Mucosa of rectum (tissue), 2 donors: ENCODE results near the gene SLC28A1.

Experiments used
- H3K27ac ChIP-seq, 2 donors: one replicate each; pipeline ENCODE4 v1.7.0; 2013; ENCODE audit warnings: inconsistent platforms in 2 of 2, low read depth in 2 of 2, low read length in 2 of 2
- H3K27me3 ChIP-seq, 2 donors: one replicate each; pipeline ENCODE4 v1.7.0; 2013; ENCODE audit warnings: low read length in 2 of 2; ENCODE audit not compliant: control insufficient read depth in 2 of 2, insufficient read depth in 2 of 2
- H3K36me3 ChIP-seq, 2 donors: one replicate each; pipeline ENCODE4 v1.7.0; 2013; ENCODE audit warnings: low read length in 2 of 2; ENCODE audit not compliant: control insufficient read depth in 2 of 2, insufficient read depth in 2 of 2
- H3K4me1 ChIP-seq, 2 donors: one replicate each; pipeline ENCODE4 v1.7.0; 2013; ENCODE audit warnings: low read length in 2 of 2, mild to moderate bottlenecking in 1 of 2; ENCODE audit not compliant: control insufficient read depth in 2 of 2, insufficient read depth in 2 of 2
- H3K4me3 ChIP-seq, 2 donors: one replicate each; pipeline ENCODE4 v1.7.0; 2013; ENCODE audit warnings: low read length in 2 of 2
- H3K9ac ChIP-seq, 2 donors: one replicate each; pipeline ENCODE4 v1.7.0; 2013; ENCODE audit warnings: low read length in 2 of 2, low read depth in 1 of 2, mild to moderate bottlenecking in 1 of 2
- H3K9me3 ChIP-seq, 2 donors: one replicate each; pipeline ENCODE4 v1.7.0; 2013; ENCODE audit warnings: low read length in 2 of 2; ENCODE audit not compliant: control insufficient read depth in 2 of 2
- donor health status: healthy.
- donor health status: Normal muscosa, but diverticular disease.

SLC28A1 gene

DNA sequence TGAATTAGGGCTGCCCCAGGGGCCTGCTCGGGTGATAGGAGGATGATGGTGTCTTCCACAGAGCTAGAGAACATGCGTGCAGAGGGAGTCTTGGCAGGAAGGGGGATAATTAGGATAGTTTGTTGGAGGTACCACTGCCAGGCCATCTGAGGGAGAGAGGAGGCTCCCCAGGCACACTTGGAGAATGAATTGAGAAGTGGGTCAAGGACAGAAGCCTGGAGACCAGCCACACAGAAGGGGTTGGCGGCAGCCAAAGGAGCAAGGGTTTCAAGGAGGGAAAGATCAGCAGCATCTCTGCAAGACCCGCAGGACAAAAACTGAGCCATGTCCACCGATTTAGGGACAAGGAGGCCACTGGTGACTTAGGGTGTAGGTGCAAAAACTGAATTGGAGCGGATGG lies 6.9 kb downstream of the SLC28A1 start:
- Histone ChIP-seq H3K9me3 (no peaks in the 10 kb centered on the region), H3K27me3 (no peaks in the 10 kb centered on the region), H3K36me3 (no peaks in the 10 kb centered on the region), H3K4me1 (no peaks in the 10 kb centered on the region), H3K4me3 (no peak overlapping the region), H3K27ac (no peak overlapping the region), H3K9ac (no peak overlapping the region)

DNA sequence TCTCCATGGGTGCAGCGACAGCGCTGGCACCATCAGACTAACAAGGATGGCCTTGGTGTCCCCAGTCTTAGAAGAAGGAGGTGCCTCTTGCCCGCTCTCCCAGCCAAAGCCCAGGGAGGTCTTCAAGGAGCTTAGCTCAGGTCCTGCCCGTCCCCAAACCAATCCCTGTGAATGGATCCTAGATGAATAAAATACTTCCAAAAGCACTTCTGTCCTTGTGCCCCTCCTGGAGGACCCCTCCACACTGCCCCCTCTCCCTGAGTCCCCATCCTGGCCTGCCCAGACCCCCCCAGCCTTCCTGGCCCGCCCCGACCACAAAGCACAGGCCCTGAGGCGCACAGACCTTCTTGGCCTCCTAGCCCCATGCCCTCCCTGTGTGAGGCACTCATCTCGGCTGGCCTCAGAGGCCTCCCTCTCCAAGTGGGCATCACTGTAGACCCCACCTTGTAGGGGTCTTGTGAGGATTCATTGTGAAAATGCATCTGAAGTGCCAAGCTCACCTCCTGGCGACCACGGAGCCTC lies 8.4 kb downstream of the SLC28A1 start:
- Histone ChIP-seq H3K9me3 (no peaks in the 10 kb centered on the region), H3K9ac (no peak overlapping the region), H3K4me3 (no peak overlapping the region), H3K27ac (no peak overlapping the region), H3K27me3 (no peaks in the 10 kb centered on the region), H3K36me3 (no peaks in the 10 kb centered on the region), H3K4me1 (no peaks in the 10 kb centered on the region)

DNA sequence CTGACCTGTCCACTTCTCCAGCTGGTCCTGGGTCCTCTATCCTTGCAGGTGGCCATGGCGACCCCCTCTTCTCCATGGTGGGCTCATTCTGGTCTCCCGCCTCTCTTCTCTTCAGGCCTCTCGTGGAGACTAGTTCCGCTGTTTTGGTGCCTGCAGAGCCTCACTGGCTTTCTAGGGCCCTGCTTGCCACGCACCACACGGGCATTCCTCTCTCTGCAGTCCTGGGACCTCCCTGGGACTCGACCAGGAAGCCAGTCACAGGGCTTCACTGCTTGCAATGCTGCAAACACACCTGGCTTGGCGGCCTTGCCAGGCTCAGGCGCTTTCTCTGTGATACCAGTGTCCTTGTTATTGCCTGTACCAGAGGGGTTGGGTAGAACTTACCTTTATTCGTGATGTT lies 9.1 kb downstream of the SLC28A1 start:
- H3K4me3 ChIP-seq = no peak overlapping the region
- H3K27me3 ChIP-seq = no peaks in the 10 kb centered on the region
- no peaks in the 10 kb centered on the region for H3K4me1 ChIP-seq
- H3K9me3 ChIP-seq = no peaks in the 10 kb centered on the region
- H3K27ac ChIP-seq = no peak overlapping the region
- H3K9ac ChIP-seq = no peak overlapping the region
- H3K36me3 ChIP-seq = no peaks in the 10 kb centered on the region

DNA sequence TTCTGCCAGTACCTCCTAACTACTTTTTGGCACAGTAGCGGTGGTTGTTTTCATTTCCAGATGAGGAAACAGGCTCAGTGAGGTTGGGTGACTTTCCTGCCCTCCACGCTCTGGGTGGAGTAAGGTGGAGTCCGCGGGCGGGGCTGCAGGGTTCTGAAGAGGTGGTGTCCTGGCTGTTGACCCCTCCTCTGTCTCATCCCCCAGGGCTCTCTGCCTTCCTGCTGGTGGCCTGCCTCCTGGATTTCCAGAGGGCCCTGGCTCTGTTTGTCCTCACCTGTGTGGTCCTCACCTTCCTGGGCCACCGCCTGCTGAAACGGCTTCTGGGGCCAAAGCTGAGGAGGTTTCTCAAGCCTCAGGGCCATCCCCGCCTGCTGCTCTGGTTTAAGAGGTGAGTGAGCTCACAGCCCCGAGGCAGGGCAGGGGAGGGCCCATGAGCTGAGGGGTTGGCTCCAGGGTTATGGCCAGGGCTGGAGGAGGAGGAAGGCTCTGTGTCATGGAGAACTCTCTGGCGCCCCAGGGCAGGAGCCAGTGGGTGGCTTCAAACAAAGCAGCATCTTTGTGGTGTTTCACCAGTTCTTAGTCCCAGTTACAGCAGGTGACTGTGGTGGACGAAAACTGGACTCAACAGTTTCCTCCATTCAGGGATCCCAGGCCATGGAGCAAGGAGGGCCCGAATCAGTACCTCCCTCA lies 10.4 kb downstream of the SLC28A1 start:
- Histone ChIP-seq H3K9ac (no peak overlapping the region), H3K9me3 (no peaks in the 10 kb centered on the region), H3K36me3 (no peaks in the 10 kb centered on the region), H3K27ac (no peak overlapping the region), H3K4me1 (no peaks in the 10 kb centered on the region), H3K4me3 (no peak overlapping the region), H3K27me3 (no peaks in the 10 kb centered on the region)

DNA sequence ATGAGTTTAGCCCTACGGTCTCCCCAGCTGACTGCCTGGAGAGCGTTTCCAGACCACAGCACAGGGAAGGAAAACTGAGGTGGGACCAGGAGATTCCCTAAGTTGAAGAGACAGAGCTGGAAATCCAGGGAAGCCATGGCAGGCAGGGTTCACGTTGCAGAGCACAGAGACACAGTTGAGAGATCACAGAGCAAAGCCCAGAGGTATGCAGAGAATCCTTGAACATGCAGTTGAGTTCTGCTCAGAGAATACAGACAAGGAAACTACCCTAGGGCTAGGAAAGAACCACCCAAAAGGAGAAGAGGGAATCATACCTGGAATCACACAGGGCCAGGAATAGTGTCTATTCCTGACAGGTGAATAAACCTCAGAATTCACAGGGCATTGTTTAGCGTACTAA lies 14.3 kb downstream of the SLC28A1 start:
- Histone ChIP-seq H3K27ac (no peak overlapping the region), H3K9me3 (no peaks in the 10 kb centered on the region), H3K27me3 (no peaks in the 10 kb centered on the region), H3K9ac (no peak overlapping the region), H3K4me3 (no peak overlapping the region), H3K4me1 (no peaks in the 10 kb centered on the region), H3K36me3 (no peaks in the 10 kb centered on the region)

DNA sequence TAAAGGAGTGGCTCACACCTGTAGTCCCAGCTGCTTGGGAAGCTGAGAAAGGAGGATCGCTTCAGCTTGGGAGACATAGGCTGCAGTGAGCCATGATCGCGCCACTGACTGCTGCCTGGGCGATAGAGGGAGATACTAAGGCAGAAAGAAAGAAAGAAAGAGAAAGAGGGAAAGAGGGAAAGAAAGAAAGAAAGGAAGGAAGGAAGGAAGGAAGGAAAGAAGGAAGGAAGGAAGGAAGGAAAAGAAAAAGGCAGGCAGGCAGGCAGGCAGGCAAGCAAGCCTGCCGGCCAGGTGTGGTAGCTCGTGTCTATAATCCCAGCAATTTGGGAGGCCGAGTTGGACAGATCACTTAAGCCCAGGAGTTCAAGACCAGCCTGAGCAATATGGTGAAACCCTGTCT lies 15.3 kb downstream of the SLC28A1 start:
- Histone ChIP-seq H3K36me3 (no peaks in the 10 kb centered on the region), H3K27me3 (no peaks in the 10 kb centered on the region), H3K27ac (no peak overlapping the region), H3K4me1 (no peaks in the 10 kb centered on the region), H3K9ac (no peak overlapping the region), H3K4me3 (no peak overlapping the region), H3K9me3 (no peaks in the 10 kb centered on the region)

DNA sequence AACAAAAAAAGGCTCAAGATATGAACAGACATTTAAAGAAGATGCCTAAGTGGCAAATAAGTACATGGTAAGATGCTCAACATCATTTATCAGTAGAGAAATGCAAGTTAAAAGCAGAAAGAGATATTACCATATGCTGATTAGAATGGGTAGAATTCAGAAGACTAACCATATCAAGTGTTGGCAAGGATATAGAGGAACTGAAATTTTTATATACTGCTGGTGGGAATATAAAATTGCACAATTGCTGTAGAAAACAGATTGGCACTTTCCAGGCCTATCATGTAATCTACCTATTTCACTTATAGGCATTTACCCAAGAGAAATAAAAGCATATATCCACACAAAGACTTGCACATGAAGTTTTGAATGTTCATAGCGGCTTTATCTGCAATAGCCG lies 17.1 kb downstream of the SLC28A1 start:
- H3K9me3 ChIP-seq = no peaks in the 10 kb centered on the region
- no peaks in the 10 kb centered on the region for H3K4me1 ChIP-seq
- no peaks in the 10 kb centered on the region for H3K27me3 ChIP-seq
- H3K27ac ChIP-seq = no peak overlapping the region
- H3K36me3 ChIP-seq = no peaks in the 10 kb centered on the region
- no peak overlapping the region for H3K4me3 ChIP-seq
- no peak overlapping the region for H3K9ac ChIP-seq

DNA sequence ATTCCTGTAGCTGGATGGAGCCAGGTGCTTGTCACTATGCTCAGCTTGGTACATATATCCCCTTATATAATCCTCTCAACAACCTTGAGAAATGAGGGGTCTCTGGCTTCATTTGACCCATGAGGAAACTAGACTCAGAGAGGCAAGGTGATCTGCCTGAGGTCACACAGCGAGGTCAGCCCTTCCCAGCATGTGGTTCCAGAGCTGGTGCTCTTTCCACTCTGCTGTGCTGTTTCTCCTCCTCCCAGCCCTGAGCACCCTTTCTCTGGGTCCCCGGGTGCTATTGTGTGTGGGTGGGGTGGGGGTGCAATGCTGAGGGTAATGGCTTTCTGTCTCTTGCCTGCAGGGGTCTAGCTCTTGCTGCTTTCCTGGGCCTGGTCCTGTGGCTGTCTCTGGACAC lies 19.3 kb downstream of the SLC28A1 start:
- no peaks in the 10 kb centered on the region for H3K9me3 ChIP-seq
- no peak overlapping the region for H3K27ac ChIP-seq
- H3K9ac ChIP-seq = no peak overlapping the region
- H3K4me3 ChIP-seq = no peak overlapping the region
- no peaks in the 10 kb centered on the region for H3K4me1 ChIP-seq
- H3K27me3 ChIP-seq = no peaks in the 10 kb centered on the region
- no peaks in the 10 kb centered on the region for H3K36me3 ChIP-seq

DNA sequence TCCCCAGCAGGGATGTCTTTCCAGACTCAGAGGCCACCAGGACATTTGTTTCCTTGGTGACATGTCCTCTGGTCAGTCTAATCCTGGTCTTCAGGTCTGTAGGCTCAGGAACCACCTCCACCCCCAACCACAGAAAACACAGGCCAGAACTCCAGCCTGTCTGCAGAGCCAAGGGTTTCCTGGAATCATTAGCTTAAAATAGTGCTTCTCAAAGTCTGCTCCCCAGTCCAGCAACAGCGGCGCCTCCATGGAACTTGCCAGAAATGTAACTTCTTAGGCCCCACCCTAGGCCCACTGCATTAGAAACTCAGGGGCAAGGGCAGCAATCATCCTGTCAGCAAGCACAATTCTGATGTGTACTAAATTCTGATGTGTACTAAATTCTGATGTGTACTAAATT lies 20.0 kb downstream of the SLC28A1 start:
- Histone ChIP-seq H3K27me3 (no peaks in the 10 kb centered on the region), H3K4me1 (no peaks in the 10 kb centered on the region), H3K36me3 (no peaks in the 10 kb centered on the region), H3K27ac (no peak overlapping the region), H3K9ac (no peak overlapping the region), H3K4me3 (no peak overlapping the region), H3K9me3 (no peaks in the 10 kb centered on the region)

DNA sequence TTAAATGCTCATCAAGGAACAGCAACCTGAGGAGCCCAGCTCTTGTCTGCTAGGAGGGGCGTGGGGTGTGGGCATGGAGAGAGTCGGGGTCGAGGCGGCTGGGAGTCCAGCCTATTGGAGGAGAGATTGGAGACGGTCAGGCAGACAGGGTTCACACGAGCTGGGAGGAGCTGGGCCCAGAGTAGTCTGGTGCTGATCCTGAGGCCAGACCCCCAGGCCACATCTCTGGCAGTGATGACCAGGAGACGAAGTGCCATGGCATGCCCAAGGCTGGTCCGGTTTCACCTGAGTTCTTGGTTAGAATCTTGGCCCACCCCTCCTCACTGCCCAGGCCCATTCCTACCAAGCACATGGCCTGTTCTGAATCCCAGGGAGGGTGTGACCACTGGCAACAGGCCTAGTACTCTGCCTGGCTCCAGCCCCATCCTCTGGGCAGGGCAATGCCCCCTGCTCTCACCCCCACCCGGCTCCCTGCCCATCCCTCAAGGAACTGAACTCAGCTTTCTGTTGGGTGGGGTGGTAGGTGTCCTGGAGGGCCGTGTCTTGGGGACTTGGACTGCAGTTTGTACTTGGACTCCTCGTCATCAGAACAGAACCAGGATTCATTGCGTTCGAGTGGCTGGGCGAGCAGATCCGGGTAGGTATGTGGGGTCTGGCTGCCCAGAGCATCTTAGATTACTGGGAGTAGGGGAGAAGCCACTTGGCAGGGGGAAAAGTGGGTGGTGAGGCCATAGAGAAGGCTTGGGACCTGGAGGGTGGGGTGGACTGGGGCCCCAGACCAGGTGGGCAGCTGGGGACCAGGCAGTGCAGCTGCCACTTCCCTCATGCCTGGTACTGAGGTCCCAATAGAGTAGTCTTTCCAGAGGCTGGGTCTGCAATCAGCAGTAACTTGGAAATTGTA lies 20.8 kb downstream of the SLC28A1 start:
- no peaks in the 10 kb centered on the region for H3K9me3 ChIP-seq
- H3K36me3 ChIP-seq = no peaks in the 10 kb centered on the region
- H3K27me3 ChIP-seq = no peaks in the 10 kb centered on the region
- no peak overlapping the region for H3K9ac ChIP-seq
- H3K4me1 ChIP-seq = no peaks in the 10 kb centered on the region
- no peak overlapping the region for H3K27ac ChIP-seq
- no peak overlapping the region for H3K4me3 ChIP-seq
